Measurements from ENCODE around the gene OBSCN.
"Not testable (repeated sequence)": the region's sequence is repeated elsewhere in the genome, so short reads cannot be mapped to it uniquely, and the experiment has no call there.

The OBSCN gene

GRCh38 chr1:228242409-228242808 lies 34.6 kb downstream of the OBSCN start:
- no peak for DNase-seq (ENCODE audit: low read depth)
- H3K4me3 ChIP-seq (ENCODE audit: low read depth, low read length) = no peak overlapping the region

GRCh38 chr1:228243093-228243492 lies 35.2 kb downstream of the OBSCN start:
- H3K4me3 ChIP-seq (ENCODE audit: low read depth, low read length) = no peak overlapping the region
- no peak for DNase-seq (ENCODE audit: low read depth)

- H3K4me3 ChIP-seq (ENCODE audit: low read depth, low read length); DNase-seq (ENCODE audit: low read depth): not testable (repeated sequence)
These were observed 36.1 kb downstream of the OBSCN start for GRCh38 chr1:228243989-228244388.

- no peak for DNase-seq (ENCODE audit: low read depth)
- H3K4me3 ChIP-seq (ENCODE audit: low read depth, low read length) = no peak overlapping the region
These were observed 37.3 kb downstream of the OBSCN start for GRCh38 chr1:228245111-228245510.

- H3K4me3 ChIP-seq (ENCODE audit: low read depth, low read length) = no peak overlapping the region
- DNase-seq (ENCODE audit: low read depth) = no peak
These were observed 38.5 kb downstream of the OBSCN start for GRCh38 chr1:228246216-228246900.

- no peak overlapping the region for H3K4me3 ChIP-seq (ENCODE audit: low read depth, low read length)
- DNase-seq (ENCODE audit: low read depth) = no peak
These were observed 41.9 kb downstream of the OBSCN start for GRCh38 chr1:228249513-228250305.

GRCh38 chr1:228252476-228252875 lies 44.6 kb downstream of the OBSCN start:
- not testable (repeated sequence) for DNase-seq (ENCODE audit: low read depth); H3K4me3 ChIP-seq (ENCODE audit: low read depth, low read length)

GRCh38 chr1:228256626-228257375 lies 49.0 kb downstream of the OBSCN start:
- no peak for DNase-seq (ENCODE audit: low read depth)
- no peak overlapping the region for H3K4me3 ChIP-seq (ENCODE audit: low read depth, low read length)

GRCh38 chr1:228258486-228258885 lies 50.6 kb downstream of the OBSCN start:
- no peak overlapping the region for H3K4me3 ChIP-seq (ENCODE audit: low read depth, low read length)
- no peak for DNase-seq (ENCODE audit: low read depth)

- no peak overlapping the region for H3K4me3 ChIP-seq (ENCODE audit: low read depth, low read length)
- no peak for DNase-seq (ENCODE audit: low read depth)
These were observed 51.6 kb downstream of the OBSCN start for GRCh38 chr1:228259368-228259894.

GRCh38 chr1:228259951-228260350 lies 52.1 kb downstream of the OBSCN start:
- no peak overlapping the region for H3K4me3 ChIP-seq (ENCODE audit: low read depth, low read length)
- DNase-seq (ENCODE audit: low read depth) = no peak

- DNase-seq (ENCODE audit: low read depth) = no peak
These were observed 53.9 kb downstream of the OBSCN start for GRCh38 chr1:228261706-228262105.

GRCh38 chr1:228262475-228262874 lies 54.6 kb downstream of the OBSCN start:
- DNase-seq (ENCODE audit: low read depth) = no peak
- H3K4me3 ChIP-seq (ENCODE audit: low read depth, low read length) = no peak overlapping the region

More at GRCh38 chr1:228261706-228262105, 53.9 kb downstream of the OBSCN start:
- H3K4me3 ChIP-seq (ENCODE audit: low read depth, low read length) = no peak overlapping the region

GRCh38 chr1:228263636-228264035 lies 55.8 kb downstream of the OBSCN start:
- H3K4me3 ChIP-seq (ENCODE audit: low read depth, low read length) = no peak overlapping the region
- no peak for DNase-seq (ENCODE audit: low read depth)

GRCh38 chr1:228264090-228264829 lies 56.4 kb downstream of the OBSCN start:
- no peak overlapping the region for H3K4me3 ChIP-seq (ENCODE audit: low read depth, low read length)

GRCh38 chr1:228265167-228265566 lies 57.3 kb downstream of the OBSCN start:
- no peak for DNase-seq (ENCODE audit: low read depth)
- H3K4me3 ChIP-seq (ENCODE audit: low read depth, low read length) = no peak overlapping the region

More at GRCh38 chr1:228264090-228264829, 56.4 kb downstream of the OBSCN start:
- no peak for DNase-seq (ENCODE audit: low read depth)

- DNase-seq (ENCODE audit: low read depth) = no peak
- no peak overlapping the region for H3K4me3 ChIP-seq (ENCODE audit: low read depth, low read length)
These were observed 60.4 kb downstream of the OBSCN start for GRCh38 chr1:228267962-228268880.

GRCh38 chr1:228268881-228269265 lies 61.0 kb downstream of the OBSCN start:
- DNase-seq (ENCODE audit: low read depth) = no peak
- H3K4me3 ChIP-seq (ENCODE audit: low read depth, low read length) = no peak overlapping the region

Measured in skeletal muscle cell (primary cell).